Mesenchymal stem cell (in vitro differentiated cells and primary cell): ENCODE data around the gene QPCT.
A peak's percentile ranks its signal among the peaks of the same experiment; 100 is the strongest.

ENCODE experiments used
- DNase-seq: peaks from one replicate; pipeline ENCODE4 v3.0.0-alpha.2; 2013
- H2AFZ ChIP-seq: one replicate; pipeline ENCODE4 v1.6.1; 2013; ENCODE audit warnings: low read depth, mild to moderate bottlenecking, control low read depth, inconsistent platforms, low read length, moderate library complexity
- H2AK5ac ChIP-seq: 2 replicates; pipeline ENCODE4 v1.6.1; 2013; ENCODE audit warnings: low read length, moderate library complexity, mild to moderate bottlenecking, inconsistent platforms; ENCODE audit not compliant: severe bottlenecking
- H2BK120ac ChIP-seq: one replicate; pipeline ENCODE4 v1.6.1; 2013; ENCODE audit warnings: low read depth, mild to moderate bottlenecking, inconsistent platforms, low read length, moderate library complexity
- H2BK12ac ChIP-seq, 2 experiments: one replicate each; pipeline ENCODE4 v1.6.1; 2013; ENCODE audit warnings: inconsistent platforms in 2 of 2, low read length in 2 of 2, mild to moderate bottlenecking in 2 of 2, moderate library complexity in 2 of 2, control low read depth in 1 of 2
- H2BK15ac ChIP-seq: one replicate; pipeline ENCODE4 v1.6.1; 2013; ENCODE audit warnings: mild to moderate bottlenecking, low read depth, inconsistent platforms; ENCODE audit not compliant: poor library complexity, severe bottlenecking
- H2BK5ac ChIP-seq: 2 replicates; pipeline ENCODE4 v1.6.1; 2013; ENCODE audit warnings: low read depth, mild to moderate bottlenecking, low read length, control low read depth, inconsistent platforms; ENCODE audit not compliant: poor library complexity, severe bottlenecking
- H3K14ac ChIP-seq, 2 experiments: one replicate each; pipeline ENCODE4 v1.6.1; 2013; ENCODE audit warnings: inconsistent platforms in 2 of 2, low read length in 2 of 2, control low read depth in 1 of 2, mild to moderate bottlenecking in 1 of 2, moderate library complexity in 1 of 2
- H3K18ac ChIP-seq, 2 experiments: one replicate each; pipeline ENCODE4 v1.6.1; 2013; ENCODE audit warnings: inconsistent platforms in 2 of 2, low read length in 2 of 2, control low read depth in 1 of 2, low read depth in 1 of 2, mild to moderate bottlenecking in 1 of 2
- H3K23ac ChIP-seq, 2 experiments: one replicate each; pipeline ENCODE4 v1.6.1; 2013; ENCODE audit warnings: inconsistent platforms in 2 of 2, low read length in 2 of 2, mild to moderate bottlenecking in 2 of 2, moderate library complexity in 2 of 2, control low read depth in 1 of 2
- H3K27ac ChIP-seq: 2 replicates; pipeline ENCODE4 v1.5.1; 2013; ENCODE audit warnings: mild to moderate bottlenecking, moderate library complexity, low read length, control low read depth, inconsistent platforms; ENCODE audit not compliant: poor library complexity, severe bottlenecking
- H3K27me3 ChIP-seq, 2 experiments: 2 replicates each; pipeline versions ENCODE4 v1.6.1 to v1.7.0; 2013; ENCODE audit warnings: low read length in 2 of 2, mild to moderate bottlenecking in 2 of 2, moderate library complexity in 2 of 2, control low read depth in 1 of 2, inconsistent platforms in 1 of 2; ENCODE audit not compliant: control insufficient read depth in 1 of 2, insufficient read depth in 1 of 2
- H3K36me3 ChIP-seq, 2 experiments: 2 replicates each; pipeline versions ENCODE4 v1.6.1 to v1.7.0; 2013; ENCODE audit warnings: low read length in 2 of 2, control low read depth in 1 of 2, inconsistent platforms in 1 of 2, low read depth in 1 of 2, mild to moderate bottlenecking in 1 of 2; ENCODE audit not compliant: insufficient read depth in 2 of 2, control insufficient read depth in 1 of 2
- H3K4ac ChIP-seq, 2 experiments: one replicate each; pipeline ENCODE4 v1.6.1; 2013; ENCODE audit warnings: inconsistent platforms in 2 of 2, low read length in 2 of 2, mild to moderate bottlenecking in 2 of 2, moderate library complexity in 2 of 2, control low read depth in 1 of 2, low read depth in 1 of 2
- H3K4me1 ChIP-seq: 2 replicates; pipeline ENCODE4 v1.6.1; 2013; ENCODE audit warnings: low read depth, low read length, control low read depth; ENCODE audit not compliant: control insufficient read depth, insufficient read depth
- H3K4me2 ChIP-seq: 2 replicates; pipeline ENCODE4 v1.6.1; 2013; ENCODE audit warnings: low read length, mild to moderate bottlenecking, inconsistent platforms; ENCODE audit not compliant: poor library complexity, severe bottlenecking
- H3K4me3 ChIP-seq, 2 experiments: 2 replicates each; pipeline versions ENCODE4 v1.5.1 to v1.7.0; 2013; ENCODE audit warnings: low read length in 2 of 2, mild to moderate bottlenecking in 2 of 2, control low read depth in 1 of 2, low read depth in 1 of 2; ENCODE audit not compliant: insufficient read depth in 1 of 2
- H3K79me1 ChIP-seq: replicated peaks from 2 replicates; pipeline ENCODE4 v1.6.1; 2013; ENCODE audit warnings: mild to moderate bottlenecking, control low read depth, low read length, inconsistent platforms; ENCODE audit not compliant: poor library complexity, severe bottlenecking
- H3K9ac ChIP-seq: 2 replicates; pipeline ENCODE4 v1.7.0; 2013; ENCODE audit warnings: mild to moderate bottlenecking, low read length, moderate library complexity
- H3K9me3 ChIP-seq: 2 replicates; pipeline ENCODE4 v1.7.0; 2013; ENCODE audit warnings: mild to moderate bottlenecking, low read length; ENCODE audit not compliant: control insufficient read depth
- H4K8ac ChIP-seq: one replicate; pipeline ENCODE4 v1.6.1; 2013; ENCODE audit warnings: inconsistent platforms, mild to moderate bottlenecking, low read length, moderate library complexity
- H4K91ac ChIP-seq: one replicate; pipeline ENCODE4 v1.6.1; 2013; ENCODE audit warnings: mild to moderate bottlenecking, low read length, inconsistent platforms
- WGBS: methylation state at CpG from one replicate; pipeline ENCODE4 v1.1.7; 2013; ENCODE audit warnings: mixed read lengths; 5-methylcytosine and 5-hydroxymethylcytosine counted together

Gene QPCT

GRCh38 chr2:37343537-37344434 lies 644 bp upstream of the QPCT start:
- Histone ChIP-seq H3K4me1 (peaks cover 8% of the 10 kb centered on the region), H3K14ac (no peak overlapping the region), H3K27ac (peak overlapping the region; percentile 19), H3K79me1 (no peaks in the 10 kb centered on the region), H2BK15ac (no peak overlapping the region), H3K9me3 (no peaks in the 10 kb centered on the region), H3K4ac (no peak overlapping the region), H2BK5ac (no peak overlapping the region), H3K9ac (peak overlapping the region; percentile 88), H3K18ac (no peak overlapping the region), H2AK5ac (no peak overlapping the region), H3K27me3 (no peaks in the 10 kb centered on the region), H2BK120ac (no peak overlapping the region), H4K8ac (peak overlapping the region; percentile 66), H3K23ac (no peak overlapping the region), H2AFZ (peak overlapping the region; percentile 95), H4K91ac (peak overlapping the region; percentile 41), H3K4me2 (no peak overlapping the region), H2BK12ac (no peak overlapping the region), H3K4me3 (peak overlapping the region in 1 of 2 experiments; percentile 83), H3K36me3 (no peaks in the 10 kb centered on the region)
- DNase-seq, result peak; percentile 67
- 79% methylated on average over 6 of the region's 7 CpGs for WGBS

- no peak overlapping the region for H2AFZ ChIP-seq
- H3K27me3 ChIP-seq, result no peaks in the 10 kb centered on the region
- no peak overlapping the region for H3K18ac ChIP-seq
- H4K91ac ChIP-seq, result no peak overlapping the region
- WGBS, result 95% methylated on average over 5 of the region's 5 CpGs
- no peak for DNase-seq
- H3K79me1 ChIP-seq, result no peaks in the 10 kb centered on the region
- H3K27ac ChIP-seq, result no peak overlapping the region
- H3K23ac ChIP-seq, result no peak overlapping the region
- no peak overlapping the region for H4K8ac ChIP-seq
- no peak overlapping the region for H2BK120ac ChIP-seq
- no peak overlapping the region for H3K14ac ChIP-seq
- no peak overlapping the region for H2BK12ac ChIP-seq
- no peaks in the 10 kb centered on the region for H3K36me3 ChIP-seq
- H3K4me1 ChIP-seq, result peaks cover 7% of the 10 kb centered on the region
- no peak overlapping the region for H3K9ac ChIP-seq
- no peak overlapping the region for H2BK15ac ChIP-seq
- no peak overlapping the region for H2BK5ac ChIP-seq
- H2AK5ac ChIP-seq, result no peak overlapping the region
- no peaks in the 10 kb centered on the region for H3K9me3 ChIP-seq
- no peak overlapping the region for H3K4ac ChIP-seq
- no peak overlapping the region for H3K4me3 ChIP-seq
- no peak overlapping the region for H3K4me2 ChIP-seq
Observed at GRCh38 chr2:37348155-37348554, 3.7 kb downstream of the QPCT start.

- Histone ChIP-seq H3K4me3 (no peak overlapping the region), H2AFZ (no peak overlapping the region), H3K4ac (no peak overlapping the region), H3K9me3 (no peaks in the 10 kb centered on the region), H3K36me3 (no peaks in the 10 kb centered on the region), H3K4me1 (peaks cover 6% of the 10 kb centered on the region), H2BK15ac (no peak overlapping the region), H3K18ac (no peak overlapping the region), H3K27me3 (no peaks in the 10 kb centered on the region), H2BK5ac (no peak overlapping the region), H2BK12ac (no peak overlapping the region), H2AK5ac (no peak overlapping the region), H3K79me1 (no peaks in the 10 kb centered on the region), H3K14ac (no peak overlapping the region), H3K9ac (peak overlapping the region; percentile 9), H3K23ac (no peak overlapping the region), H3K27ac (no peak overlapping the region), H4K91ac (no peak overlapping the region), H3K4me2 (no peak overlapping the region), H4K8ac (no peak overlapping the region), H2BK120ac (no peak overlapping the region)
- WGBS, result 82% methylated on average over 3 of the region's 3 CpGs
- peak; percentile 65 for DNase-seq
Observed at GRCh38 chr2:37349231-37349860, 4.9 kb downstream of the QPCT start.

DNA sequence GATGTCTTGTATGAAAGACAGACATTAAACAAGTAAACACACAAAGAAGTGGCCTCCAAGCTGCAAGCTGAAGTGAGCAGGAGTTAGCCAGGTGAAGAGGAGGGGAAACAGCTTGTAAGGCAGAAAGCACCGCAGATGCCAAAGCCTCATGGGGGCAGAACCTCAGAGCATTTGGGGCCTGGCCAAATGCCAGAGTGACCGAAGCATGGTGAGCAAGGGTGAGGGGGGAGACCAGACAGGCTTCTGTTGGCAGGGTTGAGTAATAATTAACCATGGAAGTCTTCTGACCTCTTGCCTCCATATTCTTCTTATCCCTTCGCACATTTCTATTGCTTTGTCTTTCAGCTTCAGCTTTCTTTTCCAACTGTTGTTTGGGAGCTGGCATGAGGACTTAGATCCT lies 5.6 kb downstream of the QPCT start:
- Histone ChIP-seq H3K36me3 (no peaks in the 10 kb centered on the region), H3K4me1 (peaks cover 1% of the 10 kb centered on the region), H2BK12ac (no peak overlapping the region), H3K18ac (no peak overlapping the region), H2BK5ac (no peak overlapping the region), H2AK5ac (no peak overlapping the region), H3K23ac (no peak overlapping the region), H2BK15ac (no peak overlapping the region), H3K4ac (no peak overlapping the region), H3K14ac (no peak overlapping the region), H3K9me3 (no peaks in the 10 kb centered on the region), H2AFZ (no peak overlapping the region), H3K9ac (peak overlapping the region; percentile 9), H3K79me1 (no peaks in the 10 kb centered on the region), H3K4me3 (no peak overlapping the region), H3K4me2 (peak overlapping the region; percentile 12), H2BK120ac (no peak overlapping the region), H3K27me3 (no peaks in the 10 kb centered on the region), H3K27ac (peak overlapping the region; percentile 69), H4K8ac (no peak overlapping the region), H4K91ac (no peak overlapping the region)
- 75% methylated on average over 1 of the region's 3 CpGs for WGBS
- peak; percentile 3 for DNase-seq
